ENCODE measurements around the gene CNKSR2.

The CNKSR2 gene

GRCh38 chrX:21374994-21375707 lies 933 bp downstream of the CNKSR2 start:
- DNase-seq (ENCODE audit: low read depth), result no peak

GRCh38 chrX:21375708-21376009 lies 1.4 kb downstream of the CNKSR2 start:
- DNase-seq (ENCODE audit: low read depth), result no peak
- no peak for TF ChIP-seq CTCF (IDR thresholded peaks at IDR 0.05; ENCODE audit: low read length, missing control alignments)
- H3K4me3 ChIP-seq (replicated peaks; ENCODE audit: low read depth, low read length), result no peak overlapping the region

More at GRCh38 chrX:21374994-21375707, 933 bp downstream of the CNKSR2 start:
- no peak for TF ChIP-seq CTCF (IDR thresholded peaks at IDR 0.05; ENCODE audit: low read length, missing control alignments)
- peak overlapping the region; percentile 43 for H3K4me3 ChIP-seq (replicated peaks; ENCODE audit: low read depth, low read length)

- no peak overlapping the region for H3K4me3 ChIP-seq (replicated peaks; ENCODE audit: low read depth, low read length)
- no peak for DNase-seq (ENCODE audit: low read depth)
- no peak for TF ChIP-seq CTCF (IDR thresholded peaks at IDR 0.05; ENCODE audit: low read length, missing control alignments)
Observed at GRCh38 chrX:21376636-21377035, 2.4 kb downstream of the CNKSR2 start.

GRCh38 chrX:21379991-21380390 lies 5.8 kb downstream of the CNKSR2 start:
- no peak for DNase-seq (ENCODE audit: low read depth)
- no peak overlapping the region for H3K4me3 ChIP-seq (replicated peaks; ENCODE audit: low read depth, low read length)
- TF ChIP-seq CTCF (IDR thresholded peaks at IDR 0.05; ENCODE audit: low read length, missing control alignments), result no peak

- peak; percentile 32 for TF ChIP-seq CTCF (IDR thresholded peaks at IDR 0.05; ENCODE audit: low read length, missing control alignments)
- DNase-seq (ENCODE audit: low read depth), result peak; percentile 2
Observed at GRCh38 chrX:21382715-21383114, 8.5 kb downstream of the CNKSR2 start.

GRCh38 chrX:21383546-21383945 lies 9.3 kb downstream of the CNKSR2 start:
- H3K4me3 ChIP-seq (replicated peaks; ENCODE audit: low read depth, low read length), result no peak overlapping the region
- TF ChIP-seq CTCF (IDR thresholded peaks at IDR 0.05; ENCODE audit: low read length, missing control alignments), result no peak
- DNase-seq (ENCODE audit: low read depth), result no peak

More at GRCh38 chrX:21382715-21383114, 8.5 kb downstream of the CNKSR2 start:
- H3K4me3 ChIP-seq (replicated peaks; ENCODE audit: low read depth, low read length), result no peak overlapping the region

- no peak for TF ChIP-seq CTCF (IDR thresholded peaks at IDR 0.05; ENCODE audit: low read length, missing control alignments)
- DNase-seq (ENCODE audit: low read depth), result no peak
- no peak overlapping the region for H3K4me3 ChIP-seq (replicated peaks; ENCODE audit: low read depth, low read length)
Observed at GRCh38 chrX:21384178-21384577, 10.0 kb downstream of the CNKSR2 start.

Data from fibroblast of pulmonary artery (primary cell).